Neural progenitor cell (in vitro differentiated cells): ENCODE measurements around the gene ATAT1. TPM values are rescaled to one million over a fixed set of nuclear protein-coding genes. Genes with fewer than 3 reads are reported as not detected.
A peak's percentile ranks its signal among the peaks of the same experiment; 100 is the strongest.
"Not testable (repeated sequence)": the region's sequence is repeated elsewhere in the genome, so short reads cannot be mapped to it uniquely, and the experiment has no call there.

ENCODE experiments used
- DNase-seq: peaks from one replicate; pipeline ENCODE4 v3.0.0-alpha.2; 2016; ENCODE audit warnings: low spot score
- H2AFZ ChIP-seq: fragments of 200-600 bp; sonication (generic); replicated peaks from 2 replicates; pipeline ENCODE4 v1.6.1; 2016; ENCODE audit warnings: antibody characterized with exemption
- H3F3A ChIP-seq: fragments of 200-600 bp; sonication (generic); 2 replicates; pipeline ENCODE4 v1.6.1; 2016; ENCODE audit warnings: antibody characterized with exemption, low read depth
- H3K27ac ChIP-seq: fragments of 200-600 bp; sonication (generic); 2 replicates; pipeline ENCODE4 v1.5.1; 2016; ENCODE audit warnings: mild to moderate bottlenecking
- H3K27me3 ChIP-seq: fragments of 200-600 bp; sonication (generic); 2 replicates; pipeline ENCODE4 v1.6.1; 2016; ENCODE audit warnings: mild to moderate bottlenecking, moderate library complexity
- H3K36me3 ChIP-seq: fragments of 200-600 bp; sonication (generic); 2 replicates; pipeline ENCODE4 v1.5.1; 2016
- H3K4me1 ChIP-seq: fragments of 200-600 bp; sonication (generic); 2 replicates; pipeline ENCODE4 v1.6.1; 2016; ENCODE audit warnings: mixed run types
- H3K4me2 ChIP-seq: fragments of 200-600 bp; sonication (generic); 2 replicates; pipeline ENCODE4 v1.6.1; 2016
- H3K4me3 ChIP-seq: fragments of 200-600 bp; sonication (generic); 2 replicates; pipeline ENCODE4 v1.5.1; 2016
- H3K79me2 ChIP-seq: fragments of 200-600 bp; sonication (generic); 2 replicates; pipeline ENCODE4 v1.6.1; 2016; ENCODE audit warnings: low read depth
- H3K9ac ChIP-seq: fragments of 200-600 bp; sonication (generic); 2 replicates; pipeline ENCODE4 v1.6.1; 2016
- H3K9me3 ChIP-seq: fragments of 200-600 bp; sonication (generic); 2 replicates; pipeline ENCODE4 v1.5.1; 2016; ENCODE audit warnings: low read depth
- H4K20me1 ChIP-seq: fragments of 200-600 bp; sonication (generic); 2 replicates; pipeline ENCODE4 v1.6.1; 2016; ENCODE audit warnings: low read depth
- H3K27ac Mint-ChIP-seq: 3 replicates; pipeline ENCODE4 v1.8.0; 2021; ENCODE audit warnings: mixed read lengths
- H3K27me3 Mint-ChIP-seq: 2 replicates; pipeline ENCODE4 v1.8.0; 2022; ENCODE audit warnings: low read depth, mild to moderate bottlenecking, inconsistent platforms, moderate library complexity, mixed read lengths; ENCODE audit not compliant: insufficient read depth
- H3K36me3 Mint-ChIP-seq: 3 replicates; pipeline ENCODE4 v1.8.0; 2021; ENCODE audit warnings: mixed read lengths
- H3K4me1 Mint-ChIP-seq: 3 replicates; pipeline ENCODE4 v1.8.0; 2021; ENCODE audit warnings: mixed read lengths
- H3K4me3 Mint-ChIP-seq: 3 replicates; pipeline ENCODE4 v1.8.0; 2021; ENCODE audit warnings: mild to moderate bottlenecking, moderate library complexity, mixed read lengths
- H3K9me3 Mint-ChIP-seq: 3 replicates; pipeline ENCODE4 v1.8.0; 2020; ENCODE audit warnings: mixed read lengths
- CTCF ChIP-seq: fragments of 200-600 bp; sonication (generic); IDR thresholded peaks from 2 replicates; pipeline ENCODE4 v1.5.1; 2017; ENCODE audit warnings: antibody characterized with exemption, mild to moderate bottlenecking
- EZH2 ChIP-seq: fragments of 200-600 bp; sonication (generic); IDR thresholded peaks from 2 replicates; pipeline ENCODE4 v1.6.1; 2017; ENCODE audit warnings: antibody characterized with exemption, mild to moderate bottlenecking, moderate library complexity
- EZH2phosphoT487 ChIP-seq: fragments of 200-600 bp; sonication (generic); IDR thresholded peaks from 2 replicates; pipeline ENCODE4 v1.6.1; 2017; ENCODE audit warnings: antibody characterized with exemption
- total RNA-seq: library from RNA; depleted of rRNA; stranded (reverse); fragments of >200 nt; gene quantifications from 2 replicates; pipeline ENCODE4 v1.2.3, GENCODE V29; 2015; ENCODE audit warnings: low replicate concordance

Gene ATAT1
- total RNA-seq, 1 donor from 2014 or later = 17.9 TPM

- not testable (repeated sequence) for H3K4me3 ChIP-seq, H3K27me3 ChIP-seq, H3K36me3 ChIP-seq, H3K4me1 Mint-ChIP-seq, H3K9me3 ChIP-seq, H3K4me2 ChIP-seq, H3K27ac ChIP-seq, H2AFZ ChIP-seq, H3K79me2 ChIP-seq, H3K4me1 ChIP-seq, H3K27me3 Mint-ChIP-seq, H3K9me3 Mint-ChIP-seq, H3K9ac ChIP-seq
- TF ChIP-seq CTCF = peak; percentile 76
- peak overlapping the region; percentile 55 for H3K27ac Mint-ChIP-seq
- peaks cover 12% of the 10 kb centered on the region for H4K20me1 ChIP-seq
- peak; percentile 81 for DNase-seq
- H3F3A ChIP-seq = peaks cover 66% of the 10 kb centered on the region
- peak overlapping the region; percentile 19 for H3K4me3 Mint-ChIP-seq
- H3K36me3 Mint-ChIP-seq = peaks cover 20% of the 10 kb centered on the region
Observed at GRCh38 chr6:30597315-30598144, 29.1 kb upstream of the ATAT1 start.

- H2AFZ ChIP-seq = no peak overlapping the region
- TF ChIP-seq CTCF (no peak), EZH2phosphoT487 (no peak), EZH2 (no peak)
- Mint-ChIP-seq H3K27me3 (peaks cover 4% of the 10 kb centered on the region), H3K36me3 (peaks cover 33% of the 10 kb centered on the region), H3K9me3 (no peaks in the 10 kb centered on the region), H3K4me3 (no peak overlapping the region), H3K4me1 (peaks cover 7% of the 10 kb centered on the region), H3K27ac (no peak overlapping the region)
- H3K4me3 ChIP-seq = no peak overlapping the region
- H3K9ac ChIP-seq = no peak overlapping the region
- peaks cover 80% of the 10 kb centered on the region for H3F3A ChIP-seq
- H3K79me2 ChIP-seq = no peaks in the 10 kb centered on the region
- H3K4me2 ChIP-seq = no peak overlapping the region
- no peak for DNase-seq
- H3K27ac ChIP-seq = peak overlapping the region; percentile 77
- H3K4me1 ChIP-seq = no peaks in the 10 kb centered on the region
- no peaks in the 10 kb centered on the region for H3K27me3 ChIP-seq
- peaks cover 4% of the 10 kb centered on the region for H3K36me3 ChIP-seq
- H3K9me3 ChIP-seq = no peaks in the 10 kb centered on the region
- H4K20me1 ChIP-seq = peaks cover 14% of the 10 kb centered on the region
Observed at GRCh38 chr6:30598912-30599624, 27.6 kb upstream of the ATAT1 start.

- Histone ChIP-seq H3K9ac (no peak overlapping the region), H3K36me3 (peaks cover 4% of the 10 kb centered on the region), H2AFZ (no peak overlapping the region), H3K27ac (peak overlapping the region; percentile 77), H3K4me3 (no peak overlapping the region), H3K4me2 (no peak overlapping the region), H3K4me1 (no peaks in the 10 kb centered on the region), H4K20me1 (peaks cover 21% of the 10 kb centered on the region), H3K27me3 (no peaks in the 10 kb centered on the region), H3K79me2 (no peaks in the 10 kb centered on the region), H3K9me3 (no peaks in the 10 kb centered on the region), H3F3A (peaks cover 80% of the 10 kb centered on the region)
- peaks cover 3% of the 10 kb centered on the region for H3K27me3 Mint-ChIP-seq
- peaks cover 37% of the 10 kb centered on the region for H3K36me3 Mint-ChIP-seq
- no peaks in the 10 kb centered on the region for H3K9me3 Mint-ChIP-seq
- TF ChIP-seq CTCF (no peak), EZH2phosphoT487 (no peak), EZH2 (no peak)
- no peak overlapping the region for H3K27ac Mint-ChIP-seq
- no peak overlapping the region for H3K4me3 Mint-ChIP-seq
- H3K4me1 Mint-ChIP-seq = peaks cover 7% of the 10 kb centered on the region
- DNase-seq = no peak
Observed at GRCh38 chr6:30599625-30600324, 26.9 kb upstream of the ATAT1 start.
